ENCODE measurements around the gene SRPX2.

The SRPX2 gene, protein sequence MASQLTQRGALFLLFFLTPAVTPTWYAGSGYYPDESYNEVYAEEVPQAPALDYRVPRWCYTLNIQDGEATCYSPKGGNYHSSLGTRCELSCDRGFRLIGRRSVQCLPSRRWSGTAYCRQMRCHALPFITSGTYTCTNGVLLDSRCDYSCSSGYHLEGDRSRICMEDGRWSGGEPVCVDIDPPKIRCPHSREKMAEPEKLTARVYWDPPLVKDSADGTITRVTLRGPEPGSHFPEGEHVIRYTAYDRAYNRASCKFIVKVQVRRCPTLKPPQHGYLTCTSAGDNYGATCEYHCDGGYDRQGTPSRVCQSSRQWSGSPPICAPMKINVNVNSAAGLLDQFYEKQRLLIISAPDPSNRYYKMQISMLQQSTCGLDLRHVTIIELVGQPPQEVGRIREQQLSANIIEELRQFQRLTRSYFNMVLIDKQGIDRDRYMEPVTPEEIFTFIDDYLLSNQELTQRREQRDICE

DNA sequence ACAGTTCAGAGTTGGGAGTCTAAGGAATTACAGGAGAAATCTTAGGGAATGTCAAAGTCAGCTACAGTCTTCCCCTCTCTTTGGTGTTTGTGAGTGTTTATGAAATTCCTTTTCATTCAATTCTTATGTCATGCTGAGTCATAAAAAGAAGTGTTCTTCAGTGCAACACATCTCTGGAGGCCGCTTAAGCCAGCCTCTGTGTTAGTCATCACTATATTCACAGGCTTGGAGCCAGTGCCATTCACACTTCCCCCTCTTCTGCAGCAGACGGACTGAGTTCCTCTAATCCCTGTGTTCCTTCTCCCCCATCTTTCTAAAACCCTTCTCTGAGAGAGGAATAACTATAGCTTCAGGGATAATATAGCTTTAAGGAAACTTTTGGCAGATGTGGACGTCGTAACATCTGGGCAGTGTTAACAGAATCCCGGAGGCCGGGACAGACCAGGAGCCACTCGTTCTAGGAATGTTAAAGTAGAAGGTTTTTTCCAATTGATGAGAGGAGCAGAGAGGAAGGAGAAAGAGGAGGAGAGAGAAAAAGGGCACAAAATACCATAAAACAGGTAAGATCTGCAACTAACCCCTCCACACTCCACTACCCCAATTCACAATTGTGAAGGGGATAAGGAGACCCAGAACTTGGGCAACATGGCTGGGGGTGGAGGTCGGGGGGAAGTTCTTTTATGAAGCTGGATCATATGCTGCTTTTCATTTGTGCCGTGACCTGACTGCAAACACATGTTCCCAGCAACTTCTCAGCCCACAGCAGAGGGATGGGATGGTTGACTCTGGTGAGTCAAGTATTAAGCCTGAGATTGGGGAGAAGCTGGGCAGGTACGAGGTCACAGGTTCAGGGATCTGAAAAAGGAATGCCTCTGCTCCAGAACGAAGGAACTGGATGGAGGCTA lies at the start of gene SRPX2:
TSS of gene SRPX2 (plus strand) at position 244 of the 905 bp plus-strand sequence. CDS start 2,124 bp downstream, outside the sequence.
- TF ChIP-seq ZNF274 (IDR thresholded peaks at IDR 0.05; ENCODE audit: low read depth, low read length), result no peak
- no peak within 1 kb of the TSS for H3K4me3 ChIP-seq (ENCODE audit: low read length)

DNA sequence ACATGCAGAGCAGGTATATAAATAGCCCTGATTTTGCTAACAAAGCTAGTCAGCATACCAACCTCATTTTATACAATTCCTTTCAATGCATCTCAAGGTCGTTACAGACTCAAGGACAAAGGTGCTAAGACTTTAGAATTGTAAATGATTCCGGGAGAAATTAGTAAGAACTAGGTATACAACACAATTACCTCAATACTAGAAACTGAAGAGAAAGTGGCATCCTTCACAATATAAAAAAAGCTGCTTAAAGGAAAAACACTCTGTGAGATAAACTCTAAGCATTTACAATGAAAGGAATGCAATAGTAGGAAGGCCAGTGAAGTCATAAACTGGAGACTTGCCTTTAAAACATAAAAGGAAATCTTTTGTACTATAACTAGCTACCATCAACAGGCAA lies 47.4 kb upstream of the SRPX2 start:
- H3K4me3 ChIP-seq (ENCODE audit: low read length), result no peak overlapping the region
- TF ChIP-seq ZNF274 (IDR thresholded peaks at IDR 0.05; ENCODE audit: low read depth, low read length), result no peak

DNA sequence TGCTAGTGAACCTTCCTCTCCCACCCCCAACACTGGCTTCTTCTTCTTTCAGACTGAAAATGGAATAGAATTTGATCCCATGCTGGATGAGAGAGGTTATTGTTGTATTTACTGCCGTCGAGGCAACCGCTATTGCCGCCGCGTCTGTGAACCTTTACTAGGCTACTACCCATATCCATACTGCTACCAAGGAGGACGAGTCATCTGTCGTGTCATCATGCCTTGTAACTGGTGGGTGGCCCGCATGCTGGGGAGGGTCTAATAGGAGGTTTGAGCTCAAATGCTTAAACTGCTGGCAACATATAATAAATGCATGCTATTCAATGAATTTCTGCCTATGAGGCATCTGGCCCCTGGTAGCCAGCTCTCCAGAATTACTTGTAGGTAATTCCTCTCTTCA lies 44.5 kb upstream of the SRPX2 start:
- H3K4me3 ChIP-seq (ENCODE audit: low read length), result no peak overlapping the region
- TF ChIP-seq ZNF274 (IDR thresholded peaks at IDR 0.05; ENCODE audit: low read depth, low read length), result no peak

DNA sequence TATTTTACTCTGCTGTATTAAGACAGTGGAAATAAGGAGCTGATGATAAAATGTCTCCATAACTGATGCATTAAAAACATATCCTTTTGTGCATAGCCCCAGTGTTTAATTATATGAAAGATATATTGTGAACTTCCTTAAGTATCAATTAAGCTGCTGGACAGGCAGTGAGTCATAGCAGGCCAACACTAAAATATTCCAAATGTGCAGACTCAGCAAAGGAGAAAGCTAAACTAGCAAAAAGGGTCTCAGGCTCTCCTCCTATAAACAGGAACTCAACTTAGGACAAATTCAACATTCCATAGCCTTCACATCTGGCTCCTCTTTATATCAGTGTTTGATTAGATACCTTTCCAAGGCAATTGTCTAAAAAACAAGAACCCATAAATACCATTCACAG lies 43.7 kb upstream of the SRPX2 start:
- TF ChIP-seq ZNF274 (IDR thresholded peaks at IDR 0.05; ENCODE audit: low read depth, low read length), result no peak
- H3K4me3 ChIP-seq (ENCODE audit: low read length), result no peak overlapping the region

DNA sequence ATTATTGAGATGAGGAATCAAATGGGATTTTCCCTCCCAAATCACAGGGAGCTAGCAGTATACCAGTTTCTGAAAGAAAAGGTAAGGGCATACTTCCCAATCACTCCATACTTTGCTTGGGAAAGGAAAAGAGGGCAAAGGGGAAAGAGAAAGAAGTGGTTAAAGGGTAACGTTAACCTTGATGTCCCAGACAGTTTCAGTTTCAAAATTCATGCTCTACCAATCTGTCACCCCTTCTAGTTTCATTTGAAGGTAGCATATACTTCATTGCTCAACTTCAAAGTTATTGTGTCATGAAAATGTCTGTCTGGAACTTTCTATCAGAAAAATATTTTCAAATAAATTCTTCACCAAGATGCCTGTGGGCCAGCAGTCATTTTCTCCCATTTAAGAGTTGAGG lies 43.2 kb upstream of the SRPX2 start:
- H3K4me3 ChIP-seq (ENCODE audit: low read length), result no peak overlapping the region
- TF ChIP-seq ZNF274 (IDR thresholded peaks at IDR 0.05; ENCODE audit: low read depth, low read length), result no peak

DNA sequence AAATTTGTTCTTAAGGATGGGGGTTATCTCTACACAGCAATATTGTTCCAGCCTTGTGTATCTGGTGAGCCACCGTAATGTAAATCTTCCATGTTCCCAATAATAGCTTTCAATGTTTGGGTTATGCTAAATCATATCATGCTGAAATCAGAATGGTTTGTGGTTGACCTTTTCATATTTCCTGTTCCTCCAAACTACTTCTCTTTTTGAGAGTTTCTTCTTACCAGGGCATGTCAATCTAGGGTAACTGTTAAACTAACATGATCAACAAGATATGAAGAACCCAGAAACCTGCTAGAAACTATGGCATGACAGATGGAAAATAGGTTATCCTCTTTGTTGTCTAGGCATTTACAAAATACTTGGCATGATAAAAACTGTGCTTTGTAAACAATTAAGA lies 37.2 kb upstream of the SRPX2 start:
- H3K4me3 ChIP-seq (ENCODE audit: low read length), result no peak overlapping the region
- TF ChIP-seq ZNF274 (IDR thresholded peaks at IDR 0.05; ENCODE audit: low read depth, low read length), result no peak

DNA sequence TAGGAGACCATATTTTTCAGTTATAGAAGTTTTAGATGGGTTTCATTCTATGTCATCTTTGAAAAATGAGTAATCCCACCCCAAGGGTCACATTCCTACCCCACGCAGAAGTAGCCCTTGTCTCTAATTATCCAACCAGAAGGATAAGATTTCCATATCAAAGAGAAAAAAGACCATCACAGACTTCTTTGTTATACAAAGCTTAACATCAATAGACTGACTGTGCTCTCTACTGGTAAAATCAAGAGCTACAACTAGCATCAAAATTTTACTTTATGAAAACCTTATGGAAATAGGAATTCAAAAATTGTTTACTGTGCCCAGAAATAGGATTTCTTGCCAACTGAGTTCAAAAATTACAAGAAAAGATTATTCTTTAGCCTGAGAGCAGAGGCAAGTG lies 34.4 kb upstream of the SRPX2 start:
- TF ChIP-seq ZNF274 (IDR thresholded peaks at IDR 0.05; ENCODE audit: low read depth, low read length), result no peak
- no peak overlapping the region for H3K4me3 ChIP-seq (ENCODE audit: low read length)

DNA sequence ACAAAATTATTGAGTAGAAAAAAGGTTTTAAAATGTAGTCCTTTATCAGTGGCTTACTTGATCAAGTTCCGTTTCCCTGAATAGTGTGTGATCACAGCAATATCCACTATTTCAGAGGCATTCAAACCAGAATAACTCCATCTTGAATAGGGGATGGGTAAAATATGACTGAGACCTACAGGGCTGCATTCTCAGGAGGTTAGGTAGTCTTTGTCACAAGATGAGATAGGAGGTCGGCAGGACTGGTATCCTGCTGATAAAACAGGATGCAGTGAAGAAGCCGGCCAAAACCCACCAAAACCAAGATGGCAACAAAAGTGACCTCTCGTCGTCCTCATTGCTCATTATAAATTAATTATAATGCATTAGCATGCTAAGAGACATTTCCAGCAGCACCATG lies 32.0 kb upstream of the SRPX2 start:
- TF ChIP-seq ZNF274 (IDR thresholded peaks at IDR 0.05; ENCODE audit: low read depth, low read length), result no peak

DNA sequence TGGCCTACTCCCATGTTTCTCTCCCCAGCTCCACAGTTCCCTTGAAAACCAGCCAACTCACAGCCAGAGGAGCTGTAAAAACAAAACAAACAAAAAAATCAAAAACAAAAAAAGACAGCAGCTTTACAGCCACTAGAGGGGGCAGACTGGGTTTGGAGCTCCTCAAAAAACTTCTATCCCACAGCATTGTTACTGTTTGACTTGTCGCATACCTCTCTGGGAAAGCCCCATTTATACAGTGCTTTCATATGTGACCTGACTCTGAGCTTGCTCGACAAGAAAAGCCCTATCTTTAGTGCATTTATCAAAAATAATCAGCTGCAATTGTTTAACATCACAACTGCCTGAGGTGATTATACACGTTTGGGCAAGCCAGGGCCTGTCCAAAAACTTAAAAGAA lies 29.0 kb upstream of the SRPX2 start:
- no peak for TF ChIP-seq ZNF274 (IDR thresholded peaks at IDR 0.05; ENCODE audit: low read depth, low read length)
- no peak overlapping the region for H3K4me3 ChIP-seq (ENCODE audit: low read length)

More for the DNA sequence above, 32.0 kb upstream of the SRPX2 start:
- no peak overlapping the region for H3K4me3 ChIP-seq (ENCODE audit: low read length)

DNA sequence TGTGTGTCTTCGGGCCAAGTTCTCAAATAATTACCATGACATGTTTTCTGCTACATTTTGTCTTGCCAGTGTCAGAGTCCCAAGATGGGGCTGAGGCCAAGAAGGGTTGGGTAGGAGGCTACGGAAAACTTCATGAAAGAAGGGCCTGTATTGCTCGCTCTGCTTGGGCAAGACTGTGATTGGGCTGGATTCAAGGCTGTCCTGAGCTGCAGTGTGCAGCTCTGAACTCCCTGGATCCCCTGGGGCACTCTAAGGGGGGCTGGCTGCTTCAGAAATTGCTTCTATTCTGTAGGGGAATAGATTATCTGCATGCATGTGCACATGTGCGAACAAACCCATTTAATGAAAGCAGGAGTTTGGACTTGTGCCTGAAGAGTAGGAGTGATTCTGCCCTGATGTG lies 21.0 kb upstream of the SRPX2 start:
- no peak for TF ChIP-seq ZNF274 (IDR thresholded peaks at IDR 0.05; ENCODE audit: low read depth, low read length)
- H3K4me3 ChIP-seq (ENCODE audit: low read length), result no peak overlapping the region

DNA sequence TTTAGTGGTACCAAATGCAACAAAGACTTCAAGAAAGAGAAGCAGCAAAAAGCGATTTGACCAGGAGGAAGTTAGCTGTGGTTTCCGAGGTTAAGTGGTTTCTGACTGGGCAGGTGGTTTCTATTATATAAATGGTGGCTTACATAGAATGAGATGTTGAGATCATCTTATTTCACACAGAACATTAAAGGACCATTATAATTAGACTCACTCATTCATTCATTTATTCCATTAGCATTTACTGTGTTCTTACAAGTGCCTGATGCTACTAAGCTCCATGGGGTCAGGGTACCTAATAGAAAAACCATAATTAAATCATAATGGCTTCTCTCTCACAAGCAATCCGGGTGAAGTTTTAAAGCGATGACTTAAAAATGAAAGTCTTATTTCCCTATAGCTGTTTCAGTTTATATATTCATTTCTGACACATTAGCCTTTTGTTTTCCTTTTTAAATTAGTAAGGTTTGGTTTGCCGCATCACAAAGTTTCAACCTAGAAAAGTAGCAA lies 18.0 kb upstream of the SRPX2 start:
- no peak for TF ChIP-seq ZNF274 (IDR thresholded peaks at IDR 0.05; ENCODE audit: low read depth, low read length)
- H3K4me3 ChIP-seq (ENCODE audit: low read length), result no peak overlapping the region

DNA sequence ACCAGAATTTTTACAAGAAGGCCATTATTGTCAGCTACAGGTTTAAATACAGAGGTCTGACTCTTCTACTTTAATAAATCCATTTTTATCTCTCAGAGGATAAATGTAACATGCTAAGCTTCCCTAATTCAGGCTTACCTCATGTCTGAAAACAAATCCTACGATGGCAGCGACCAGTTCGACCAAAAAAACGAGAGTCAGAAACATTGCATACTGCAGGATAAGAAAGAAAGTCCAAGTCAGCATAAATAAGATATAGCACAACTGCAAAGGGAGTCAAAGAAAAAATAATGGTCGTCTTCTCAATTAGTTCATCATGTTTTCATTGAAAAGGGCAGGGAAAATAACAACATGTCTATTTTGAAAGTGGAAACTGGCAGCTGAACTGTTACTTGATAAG lies 9.0 kb upstream of the SRPX2 start:
- no peak overlapping the region for H3K4me3 ChIP-seq (ENCODE audit: low read length)
- no peak for TF ChIP-seq ZNF274 (IDR thresholded peaks at IDR 0.05; ENCODE audit: low read depth, low read length)

DNA sequence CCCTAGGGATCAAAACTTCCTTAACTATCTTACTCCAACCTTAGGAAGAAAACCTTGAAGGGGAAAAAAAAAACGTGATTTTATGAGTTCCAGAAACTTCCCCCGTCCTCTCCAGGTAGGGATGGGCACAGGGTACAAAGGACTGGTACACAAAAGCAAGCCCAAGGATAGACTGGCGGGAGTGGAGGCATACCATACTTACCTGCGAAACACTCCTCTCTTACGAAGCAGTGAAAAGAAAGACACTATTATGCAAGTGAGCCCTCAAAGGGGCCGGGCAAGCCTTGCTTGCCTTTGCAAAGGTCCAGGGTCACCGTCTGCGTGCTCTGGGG lies 8.0 kb upstream of the SRPX2 start:
- TF ChIP-seq ZNF274 (IDR thresholded peaks at IDR 0.05; ENCODE audit: low read depth, low read length), result no peak
- no peak overlapping the region for H3K4me3 ChIP-seq (ENCODE audit: low read length)

DNA sequence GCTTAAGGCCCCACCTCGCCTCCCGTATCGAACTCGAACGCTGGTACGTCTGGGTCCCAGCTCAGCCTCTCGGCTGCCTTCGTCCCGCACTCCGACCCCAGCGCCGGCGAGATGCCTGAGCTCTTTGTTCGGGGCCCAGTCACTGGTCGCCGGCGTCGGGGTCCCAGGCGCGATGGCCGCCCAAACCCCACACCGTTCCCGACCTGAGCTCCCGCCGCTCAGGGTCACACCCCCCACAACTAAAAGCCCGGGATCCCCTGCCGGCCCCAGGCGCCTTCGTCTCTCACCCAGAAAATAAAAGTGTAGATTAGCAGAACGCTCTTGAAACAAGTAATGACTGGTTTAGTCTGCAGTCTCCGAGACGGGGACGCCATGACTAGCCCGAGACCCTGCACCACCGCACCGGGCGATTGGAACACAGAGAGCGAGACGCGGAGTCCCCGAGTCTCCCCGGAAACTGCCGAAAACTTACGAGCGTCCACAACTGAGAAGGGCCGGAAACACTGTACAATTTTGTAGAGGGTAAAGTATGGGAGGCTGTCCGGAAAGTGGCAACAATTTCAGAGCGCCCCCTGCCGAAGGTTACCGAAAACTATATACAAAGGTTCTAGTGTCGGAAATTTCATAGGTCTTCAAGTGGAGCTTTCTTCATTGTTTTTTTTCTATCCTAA lies 7.5 kb upstream of the SRPX2 start, which contains the start of gene TSPAN6:
TSS of gene TSPAN6 (minus strand) at position 486 of the 671 bp plus-strand sequence. CDS start at position 374, 112 bp downstream.
- no peak for TF ChIP-seq ZNF274 (IDR thresholded peaks at IDR 0.05; ENCODE audit: low read depth, low read length)
- peak within 1 kb of the TSS; percentile 0 for H3K4me3 ChIP-seq (ENCODE audit: low read length)
